HepG2 (cell line): ENCODE results near the gene CTBP1. TPM values are rescaled to one million over a fixed set of nuclear protein-coding genes. Genes with fewer than 3 reads are reported as not detected.

Source experiments
- ATAC-seq: fragments of 200-7000 bp; cut with Tn5 transposase; 3 replicates; pipeline ENCODE4 v1.9.1; 2020; ENCODE audit warnings: mild to moderate bottlenecking, moderate library complexity
- BruUV-seq: library from RNA; stranded (reverse); fragments of 400-500 nt; replicated peaks from 2 replicates; lab custom pipeline; 2021; lab: Mats Ljungman, UMichigan
- CTCF ChIA-PET: fragments of 300-600 bp; formaldehyde crosslinking; extraction: SDS; loops from one replicate; lab custom pipeline; 2021; ENCODE audit warnings: low total read pairs, inconsistent platforms, low intra/inter-chr PET ratio; lab: Yijun Ruan, JAX
- POLR2A ChIA-PET: fragments of 350-600 bp; sonication (Branson Sonifier 250); formaldehyde crosslinking; loops from one replicate; lab custom pipeline; 2020; ENCODE audit warnings: antibody characterized with exemption, inconsistent platforms; lab: Yijun Ruan, JAX
- DNase-seq: peaks from one replicate; pipeline ENCODE4 v3.0.0-alpha.2; 2015; ENCODE audit warnings: low spot score
- FAIRE-seq: peaks from 3 replicates; lab custom pipeline; 2011; peaks lifted over from hg19 to GRCh38; lab: Jason Lieb, UNC
- H2AFZ ChIP-seq: one replicate; pipeline ENCODE4 v1.6.1; 2011; ENCODE audit warnings: low read length, inconsistent platforms
- H3K27ac ChIP-seq: fragments of 300-600 bp; 3 replicates; pipeline ENCODE4 v1.8.0; 2011; ENCODE audit warnings: mixed run types, mild to moderate bottlenecking, mixed read lengths, low read length, inconsistent platforms; ENCODE audit not compliant: insufficient read depth; ENCODE audit errors: extremely low read length
- H3K27me3 ChIP-seq, 2 experiments: fragments of 200-600 bp in 1 of 2; 2 replicates in 1 of 2; 3 replicates in 1 of 2; pipeline versions ENCODE4 v1.6.0 to v1.8.0; 2011; ENCODE audit warnings: low read length in 2 of 2, mild to moderate bottlenecking in 2 of 2, moderate library complexity in 2 of 2, inconsistent platforms in 1 of 2; ENCODE audit not compliant: insufficient read depth in 2 of 2, control insufficient read depth in 1 of 2
- H3K36me3 ChIP-seq, 2 experiments: fragments of 200-600 bp in 1 of 2; replicated peaks in 1 of 2; 2 replicates in 1 of 2; 3 replicates in 1 of 2; pipeline versions ENCODE4 v1.5.1 to v1.8.0; 2011; ENCODE audit warnings: low read length in 2 of 2, inconsistent platforms in 1 of 2; ENCODE audit not compliant: insufficient read depth in 2 of 2, control insufficient read depth in 1 of 2
- H3K4me1 ChIP-seq: 2 replicates; pipeline ENCODE4 v1.5.1; 2012; ENCODE audit warnings: low read length, inconsistent platforms; ENCODE audit not compliant: insufficient read depth
- H3K4me2 ChIP-seq: 2 replicates; pipeline ENCODE4 v1.6.0; 2011; ENCODE audit warnings: low read depth, low read length, inconsistent platforms
- H3K4me3 ChIP-seq, 3 experiments: fragments of 200-600 bp in 1 of 3; sonication (generic), shearing (Covaris generic) in 1 of 3; replicated peaks in 1 of 3; 2 replicates each; pipeline ENCODE4 v1.5.1; 2011 to 2016; ENCODE audit warnings: low read length in 3 of 3, inconsistent platforms in 2 of 3, low read depth in 2 of 3, mild to moderate bottlenecking in 2 of 3, control low read depth in 1 of 3, mixed read lengths in 1 of 3; ENCODE audit not compliant: insufficient read depth in 1 of 3
- H3K79me2 ChIP-seq: one replicate; pipeline ENCODE4 v1.6.1; 2011; ENCODE audit warnings: low read length, inconsistent platforms; ENCODE audit not compliant: insufficient read depth
- H3K9ac ChIP-seq: 2 replicates; pipeline ENCODE4 v1.6.0; 2011; ENCODE audit warnings: mild to moderate bottlenecking, low read depth, low read length, inconsistent platforms; ENCODE audit not compliant: insufficient read depth
- H3K9me3 ChIP-seq: 2 replicates; pipeline ENCODE4 v1.5.1; 2012; ENCODE audit warnings: mild to moderate bottlenecking, low read length
- H4K20me1 ChIP-seq: 2 replicates; pipeline ENCODE4 v1.6.0; 2011; ENCODE audit warnings: inconsistent platforms, mild to moderate bottlenecking, low read length, moderate library complexity; ENCODE audit not compliant: insufficient read depth
- AGO2 ChIP-seq: fragments of 200-400 bp; formaldehyde crosslinking; optimal IDR thresholded peaks from 2 replicates; pipeline ENCODE3; 2017; ENCODE audit warnings: mild to moderate bottlenecking, low read depth, low read length, moderate library complexity
- ESRRA ChIP-seq: sonication (generic); formaldehyde crosslinking; IDR thresholded peaks from 2 replicates; pipeline ENCODE4 v1.5.1; 2020; ENCODE audit warnings: mild to moderate bottlenecking, low read depth, missing genetic modification reagents
- FOXM1 ChIP-seq: sonication (generic); formaldehyde crosslinking; IDR thresholded peaks from 2 replicates; pipeline ENCODE4 v1.5.0; 2020; ENCODE audit warnings: missing genetic modification reagents
- GATAD1 ChIP-seq: IDR thresholded peaks from 2 replicates; pipeline ENCODE4 v1.6.1; 2016; ENCODE audit warnings: missing genetic modification reagents, missing compliant biosample characterization
- HMG20B ChIP-seq: conservative IDR thresholded peaks from 2 replicates; pipeline ENCODE4 v1.6.1; 2016; ENCODE audit warnings: missing genetic modification reagents, missing compliant biosample characterization
- IKZF1 ChIP-seq: fragments of 450-650 bp; IDR thresholded peaks from 2 replicates; pipeline ENCODE4 v1.7.1; 2016
- MAFG ChIP-seq: sonication (generic); formaldehyde crosslinking; IDR thresholded peaks from 2 replicates; pipeline ENCODE4 v1.5.1; 2020; ENCODE audit warnings: mild to moderate bottlenecking, missing genetic modification reagents
- MYNN ChIP-seq: sonication (generic); formaldehyde crosslinking; IDR thresholded peaks from 2 replicates; pipeline ENCODE4 v1.4.0; 2020; ENCODE audit warnings: mild to moderate bottlenecking, low read depth, missing genetic modification reagents
- NPAS2 ChIP-seq: sonication (generic); formaldehyde crosslinking; IDR thresholded peaks from 2 replicates; pipeline ENCODE4 v1.8.0; 2022; ENCODE audit warnings: mild to moderate bottlenecking, missing genetic modification reagents, borderline replicate concordance
- PHF8 ChIP-seq: sonication (generic); formaldehyde crosslinking; IDR thresholded peaks from 2 replicates; pipeline ENCODE4 v1.5.0; 2020; ENCODE audit warnings: missing genetic modification reagents
- RXRA ChIP-seq: sonication (generic); formaldehyde crosslinking; IDR thresholded peaks from 2 replicates; pipeline ENCODE4 v1.5.1; 2020; ENCODE audit warnings: missing genetic modification reagents
- SP1 ChIP-seq, 2 experiments: fragments of 450-650 bp in 1 of 2; sonication (generic) in 1 of 2; formaldehyde crosslinking in 1 of 2; IDR thresholded peaks; 2 replicates each; pipeline versions ENCODE4 v1.4.0 to v1.6.1; 2016 to 2020; ENCODE audit warnings: missing genetic modification reagents in 1 of 2
- SSRP1 ChIP-seq: IDR thresholded peaks from 2 replicates; pipeline ENCODE4 v1.6.1; 2016; ENCODE audit warnings: control low read depth
- YEATS2 ChIP-seq: sonication (generic); formaldehyde crosslinking; IDR thresholded peaks from 2 replicates; pipeline ENCODE4 v1.4.0; 2020; ENCODE audit warnings: missing genetic modification reagents, borderline replicate concordance
- ZFAT ChIP-seq: sonication (generic); formaldehyde crosslinking; conservative IDR thresholded peaks from 2 replicates; pipeline ENCODE4 v1.8.1; 2023; ENCODE audit warnings: missing genetic modification reagents, inconsistent platforms
- ZNF598 ChIP-seq: sonication (generic); formaldehyde crosslinking; IDR thresholded peaks from 2 replicates; pipeline ENCODE4 v1.5.1; 2020; ENCODE audit warnings: mild to moderate bottlenecking, missing genetic modification reagents, borderline replicate concordance
- ZNF660 ChIP-seq: sonication (generic); formaldehyde crosslinking; IDR thresholded peaks from 2 replicates; pipeline ENCODE4 v1.5.1; 2020; ENCODE audit warnings: mild to moderate bottlenecking, low read depth, missing genetic modification reagents, borderline replicate concordance
- ZNF709 ChIP-seq: sonication (generic); formaldehyde crosslinking; IDR thresholded peaks from 2 replicates; pipeline ENCODE4 v1.5.0; 2020; ENCODE audit warnings: mild to moderate bottlenecking, missing genetic modification reagents
- WGBS: methylation state at CpG from one replicate; pipeline ENCODE4 v1.1.6; 2017; ENCODE audit warnings: low lambda C conversion rate; 5-methylcytosine and 5-hydroxymethylcytosine counted together
- in situ Hi-C: cut with HindIII; loops from 2 replicates; pipeline ENCODE4 v1.10.0; 2017; ENCODE audit warnings: low pct_unique_long_range_greater_than_20kb; ENCODE audit not compliant: extremely low pct_ligation_motif_present
- intact Hi-C: fragments of 100-400 bp; cut with micrococcal nuclease; formaldehyde crosslinking; loops from one replicate; pipeline ENCODE4 v1.10.0; 2022; ENCODE audit not compliant: unreplicated experiment
- polyA plus RNA-seq, 8 experiments: library from polyadenylated mRNA; depleted of rRNA in 3 of 8; stranded (reverse) in 7 of 8; unstranded in 1 of 8; fragments of >200 nt; fragmentation: Illumina TruSeq in 4 of 8; extraction: Trizol in 4 of 8; gene quantifications; 2 replicates each; pipeline versions ENCODE4 v1.2.1 to v1.2.3, GENCODE V29; 2011 to 2016; ENCODE audit warnings: low read depth in 4 of 8, missing spikeins in 1 of 8, mixed read lengths in 1 of 8; ENCODE audit not compliant: insufficient read depth in 1 of 8
- total RNA-seq, 5 experiments: library from RNA; depleted of rRNA; stranded (reverse); fragments of >200 nt; fragmentation: Illumina TruSeq; extraction: Trizol; gene quantifications; 2 replicates each; pipeline ENCODE4 v1.2.3, GENCODE V29; 2016; ENCODE audit warnings: low read depth in 1 of 5
- TF ChIP-seq, protein P1 (sequence below): sonication (generic); formaldehyde crosslinking; IDR thresholded peaks from 2 replicates; pipeline ENCODE4 v1.4.0; 2020; ENCODE audit warnings: missing genetic modification reagents
- TF ChIP-seq, protein P2 (sequence below): sonication (generic); formaldehyde crosslinking; IDR thresholded peaks from 2 replicates; pipeline ENCODE4 v1.8.1; 2023; ENCODE audit warnings: mild to moderate bottlenecking, missing genetic modification reagents
- TF ChIP-seq, protein P3 (sequence below): sonication (generic); formaldehyde crosslinking; IDR thresholded peaks from 2 replicates; pipeline ENCODE4 v1.4.0; 2020; ENCODE audit warnings: missing genetic modification reagents

CTBP1 gene
- total and polyA plus RNA-seq, 2 of the 13 experiments (the other 11 are each of a cell fraction or from before 2014, with no cell fraction given): 78.5 to 112 TPM

DNA sequence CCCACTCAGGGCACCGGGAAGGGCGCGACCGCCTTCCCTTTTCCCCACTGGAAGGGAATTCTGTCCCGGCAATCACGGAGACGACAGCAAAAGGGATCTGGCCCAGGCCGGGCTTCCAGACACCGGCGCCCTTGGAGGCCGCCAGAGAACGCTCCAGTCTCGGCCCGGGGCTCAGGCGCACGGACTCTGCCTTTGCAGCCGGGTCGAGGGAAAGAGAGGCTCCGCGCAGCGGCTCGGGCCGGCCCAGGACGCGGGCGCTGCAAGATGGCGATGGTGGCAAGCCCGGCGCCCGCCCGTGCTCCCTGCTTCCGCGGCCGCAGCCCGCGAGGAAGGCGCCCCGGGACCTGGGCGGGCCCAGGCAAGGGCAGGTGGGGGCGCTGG is 1.1 kb downstream of the CTBP1 start:
- DNase-seq (no peak), FAIRE-seq (no peak), ATAC-seq (peak; percentile 59; the same call in 2 of the 3 replicates)
- H3K9ac ChIP-seq: peak overlapping the region; percentile 97
- H3K9me3 ChIP-seq: peaks cover under 1% of the 10 kb centered on the region; the same call in 1 of the 2 replicates
- CTCF ChIA-PET: no interaction called here
- WGBS: no CpG with 5 or more reads among the region's 40 CpGs
- in situ Hi-C loops (no loop called here), intact Hi-C loops (loop anchor here (1.0 to 2.0 kb wide), 2 partner anchors 75 to 99 kb away; partner anchors contain the start of genes SPON2 and UVSSA)
- H3K36me3 ChIP-seq: peaks cover 2 to 5% of the 10 kb centered on the region in 2 experiments; a peak in 3 of 5 replicates
- peak overlapping the region; percentile 93 for H3K4me2 ChIP-seq
- peaks cover 40% of the 10 kb centered on the region for H4K20me1 ChIP-seq
- BruUV-seq: no TSS peak
- H3K4me3 ChIP-seq: peak overlapping the region; percentile 87 to 95 (median 89)
- peaks cover 56% of the 10 kb centered on the region for H3K4me1 ChIP-seq
- peak overlapping the region; percentile 91 for H3K27ac ChIP-seq
- POLR2A ChIA-PET: interaction anchor here (1.0 to 4.1 kb wide), 7 partner anchors 16 to 254 kb away, joined by 3 to 43 read pairs (median 14); partner anchors contain the start of genes SLC26A1, SPON2 and UVSSA
- no peak overlapping the region for H2AFZ ChIP-seq
- peaks cover 68% of the 10 kb centered on the region for H3K79me2 ChIP-seq
- no peaks in the 10 kb centered on the region for H3K27me3 ChIP-seq
- TF ChIP-seq ZNF598 (CRISPR knock-in tag): no peak
- TF ChIP-seq, protein P1, sequence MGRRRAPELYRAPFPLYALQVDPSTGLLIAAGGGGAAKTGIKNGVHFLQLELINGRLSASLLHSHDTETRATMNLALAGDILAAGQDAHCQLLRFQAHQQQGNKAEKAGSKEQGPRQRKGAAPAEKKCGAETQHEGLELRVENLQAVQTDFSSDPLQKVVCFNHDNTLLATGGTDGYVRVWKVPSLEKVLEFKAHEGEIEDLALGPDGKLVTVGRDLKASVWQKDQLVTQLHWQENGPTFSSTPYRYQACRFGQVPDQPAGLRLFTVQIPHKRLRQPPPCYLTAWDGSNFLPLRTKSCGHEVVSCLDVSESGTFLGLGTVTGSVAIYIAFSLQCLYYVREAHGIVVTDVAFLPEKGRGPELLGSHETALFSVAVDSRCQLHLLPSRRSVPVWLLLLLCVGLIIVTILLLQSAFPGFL (CRISPR knock-in tag): no peak
- peak; percentile 33; the same call in 1 of the 2 replicates for TF ChIP-seq ZNF709 (CRISPR knock-in tag)
- no peak for TF ChIP-seq MAFG
- no peak for TF ChIP-seq NPAS2
- TF ChIP-seq GATAD1: no peak
- TF ChIP-seq, protein P2, sequence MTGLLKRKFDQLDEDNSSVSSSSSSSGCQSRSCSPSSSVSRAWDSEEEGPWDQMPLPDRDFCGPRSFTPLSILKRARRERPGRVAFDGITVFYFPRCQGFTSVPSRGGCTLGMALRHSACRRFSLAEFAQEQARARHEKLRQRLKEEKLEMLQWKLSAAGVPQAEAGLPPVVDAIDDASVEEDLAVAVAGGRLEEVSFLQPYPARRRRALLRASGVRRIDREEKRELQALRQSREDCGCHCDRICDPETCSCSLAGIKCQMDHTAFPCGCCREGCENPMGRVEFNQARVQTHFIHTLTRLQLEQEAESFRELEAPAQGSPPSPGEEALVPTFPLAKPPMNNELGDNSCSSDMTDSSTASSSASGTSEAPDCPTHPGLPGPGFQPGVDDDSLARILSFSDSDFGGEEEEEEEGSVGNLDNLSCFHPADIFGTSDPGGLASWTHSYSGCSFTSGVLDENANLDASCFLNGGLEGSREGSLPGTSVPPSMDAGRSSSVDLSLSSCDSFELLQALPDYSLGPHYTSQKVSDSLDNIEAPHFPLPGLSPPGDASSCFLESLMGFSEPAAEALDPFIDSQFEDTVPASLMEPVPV (CRISPR knock-in tag): no peak
- TF ChIP-seq PHF8 (CRISPR knock-in tag): peak; percentile 14; the same call in 1 of the 2 replicates
- no peak for TF ChIP-seq YEATS2 (CRISPR knock-in tag)
- no peak for TF ChIP-seq MYNN (CRISPR knock-in tag)
- no peak for TF ChIP-seq RXRA (CRISPR knock-in tag)
- no peak for TF ChIP-seq IKZF1
- no peak for TF ChIP-seq ZNF660 (CRISPR knock-in tag)
- TF ChIP-seq SP1 (IDR thresholded peaks at IDR 0.05): no peak
- no peak for TF ChIP-seq SP1 (CRISPR knock-in tag; IDR thresholded peaks at IDR 0.05)
- TF ChIP-seq SSRP1: no peak
- no peak for TF ChIP-seq ZFAT (CRISPR knock-in tag)
- TF ChIP-seq AGO2: peak; percentile 85
- 0 out of 2 replicates have a peak, but pooled peaks have one; percentile 3 for TF ChIP-seq HMG20B (CRISPR knock-in tag)
- no peak for TF ChIP-seq ESRRA (CRISPR knock-in tag)
- no peak for TF ChIP-seq FOXM1 (CRISPR knock-in tag)
- TF ChIP-seq, protein P3, sequence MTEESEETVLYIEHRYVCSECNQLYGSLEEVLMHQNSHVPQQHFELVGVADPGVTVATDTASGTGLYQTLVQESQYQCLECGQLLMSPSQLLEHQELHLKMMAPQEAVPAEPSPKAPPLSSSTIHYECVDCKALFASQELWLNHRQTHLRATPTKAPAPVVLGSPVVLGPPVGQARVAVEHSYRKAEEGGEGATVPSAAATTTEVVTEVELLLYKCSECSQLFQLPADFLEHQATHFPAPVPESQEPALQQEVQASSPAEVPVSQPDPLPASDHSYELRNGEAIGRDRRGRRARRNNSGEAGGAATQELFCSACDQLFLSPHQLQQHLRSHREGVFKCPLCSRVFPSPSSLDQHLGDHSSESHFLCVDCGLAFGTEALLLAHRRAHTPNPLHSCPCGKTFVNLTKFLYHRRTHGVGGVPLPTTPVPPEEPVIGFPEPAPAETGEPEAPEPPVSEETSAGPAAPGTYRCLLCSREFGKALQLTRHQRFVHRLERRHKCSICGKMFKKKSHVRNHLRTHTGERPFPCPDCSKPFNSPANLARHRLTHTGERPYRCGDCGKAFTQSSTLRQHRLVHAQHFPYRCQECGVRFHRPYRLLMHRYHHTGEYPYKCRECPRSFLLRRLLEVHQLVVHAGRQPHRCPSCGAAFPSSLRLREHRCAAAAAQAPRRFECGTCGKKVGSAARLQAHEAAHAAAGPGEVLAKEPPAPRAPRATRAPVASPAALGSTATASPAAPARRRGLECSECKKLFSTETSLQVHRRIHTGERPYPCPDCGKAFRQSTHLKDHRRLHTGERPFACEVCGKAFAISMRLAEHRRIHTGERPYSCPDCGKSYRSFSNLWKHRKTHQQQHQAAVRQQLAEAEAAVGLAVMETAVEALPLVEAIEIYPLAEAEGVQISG (CRISPR knock-in tag): no peak
